CD4-positive, alpha-beta T cell treated with Interferon gamma for 1 hour (primary cell): ENCODE data around the gene MUC21.

Source experiments
- DNase-seq: peaks from one replicate; pipeline ENCODE4 v3.0.0-alpha.2; 2020

MUC21 gene

GRCh38 chr6:30983439-30983838 lies at the start of gene MUC21:
TSS of gene MUC21 (plus strand) at chr6:30983718. CDS start at chr6:30983959, 241 bp downstream.
- no peak for DNase-seq

- DNase-seq: no peak
Observed at GRCh38 chr6:30935018-30935417, 48.5 kb upstream of the MUC21 start.

GRCh38 chr6:30937265-30937664 lies 46.3 kb upstream of the MUC21 start:
- no peak for DNase-seq

- DNase-seq: no peak
Observed at GRCh38 chr6:30938730-30939129, 44.8 kb upstream of the MUC21 start.

GRCh38 chr6:30939473-30939872 lies 44.0 kb upstream of the MUC21 start:
- no peak for DNase-seq

GRCh38 chr6:30940361-30940986 lies 43.0 kb upstream of the MUC21 start, which contains the start of gene MUCL3:
TSS of gene MUCL3 (plus strand) at chr6:30940973. CDS start at chr6:30941000, 27 bp downstream.
- DNase-seq: no peak

- DNase-seq: no peak
Observed at GRCh38 chr6:30942338-30943060, 41.0 kb upstream of the MUC21 start.

GRCh38 chr6:30944051-30944450 lies 39.5 kb upstream of the MUC21 start:
- no peak for DNase-seq

- no peak for DNase-seq
Observed at GRCh38 chr6:30945281-30945680, 38.2 kb upstream of the MUC21 start.

- DNase-seq: no peak
Observed at GRCh38 chr6:30947231-30947630, 36.3 kb upstream of the MUC21 start.

- no peak for DNase-seq
Observed at GRCh38 chr6:30948811-30949210, 34.7 kb upstream of the MUC21 start.

GRCh38 chr6:30951907-30952469 lies 31.5 kb upstream of the MUC21 start:
- no peak for DNase-seq

- DNase-seq: no peak
Observed at GRCh38 chr6:30954631-30955366, 28.7 kb upstream of the MUC21 start.

- peak; percentile 64 for DNase-seq
Observed at GRCh38 chr6:30955367-30956042, 28.0 kb upstream of the MUC21 start.

GRCh38 chr6:30957716-30958115 lies 25.8 kb upstream of the MUC21 start:
- DNase-seq: no peak

- no peak for DNase-seq
Observed at GRCh38 chr6:30960907-30961673, 22.4 kb upstream of the MUC21 start.

- no peak for DNase-seq
Observed at GRCh38 chr6:30962716-30963115, 20.8 kb upstream of the MUC21 start.

GRCh38 chr6:30963641-30964040 lies 19.9 kb upstream of the MUC21 start:
- DNase-seq: no peak

- DNase-seq: no peak
Observed at GRCh38 chr6:30964075-30964474, 19.4 kb upstream of the MUC21 start.

- DNase-seq: no peak
Observed at GRCh38 chr6:30965140-30965601, 18.3 kb upstream of the MUC21 start.

- DNase-seq: no peak
Observed at GRCh38 chr6:30966154-30966553, 17.4 kb upstream of the MUC21 start.

- peak; percentile 41 for DNase-seq
Observed at GRCh38 chr6:30969171-30969570, 14.3 kb upstream of the MUC21 start.
